Measurements from ENCODE around the gene GAK.

DNA sequence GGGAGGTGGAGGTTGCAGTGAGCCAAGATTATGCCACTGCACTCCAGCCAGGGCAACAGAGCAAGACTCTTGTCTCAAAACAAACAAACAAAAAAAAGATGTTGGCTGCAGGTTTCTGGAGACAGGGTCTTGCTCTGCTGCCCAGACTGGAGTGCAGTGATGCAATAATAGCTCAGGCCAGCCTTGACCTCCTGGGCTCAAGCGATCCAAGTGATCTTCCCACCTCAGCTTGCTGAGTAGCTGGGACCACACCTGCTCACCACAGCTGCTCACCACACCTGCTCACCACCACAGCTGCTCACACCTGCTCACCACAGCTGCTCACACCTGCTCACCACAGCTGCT, 76.3 kb downstream of the GAK start:
- no peak for TF ChIP-seq CTCF (optimal IDR thresholded peaks at IDR 0.05 in 1 of 3, IDR thresholded peaks at IDR 0.05 in 1 of 3, conservative IDR thresholded peaks at IDR 0.05 in 1 of 3; ENCODE audit: extremely low read depth in 1 of 3, insufficient read depth in 2 of 3, low read length in 3 of 3)
- no peak for TF ChIP-seq EZH2 (IDR thresholded peaks at IDR 0.05; ENCODE audit: low read length)

All from keratinocyte (primary cell).